HG03039 (cell line): ENCODE data around the gene AP4B1.

Source experiments
- ATAC-seq: cut with Tn5 transposase; IDR thresholded peaks from one replicate; pipeline ENCODE4 v1.9.1; 2021; ENCODE audit warnings: mild to moderate bottlenecking, moderate library complexity; ENCODE audit not compliant: unreplicated experiment

AP4B1 gene

GRCh38 chr1:113930499-113931161, 26.0 kb upstream of the AP4B1 start:
- peak; percentile 28 for ATAC-seq

- peak; percentile 30 for ATAC-seq
These were observed 25.3 kb upstream of the AP4B1 start for GRCh38 chr1:113929750-113930498.

- peak; percentile 49 for ATAC-seq
These were observed 24.5 kb upstream of the AP4B1 start, which contains the start of gene HIPK1 for GRCh38 chr1:113928941-113929749. TSS of gene HIPK1 (plus strand) at chr1:113929324.

- ATAC-seq = no peak
These were observed 23.8 kb upstream of the AP4B1 start for GRCh38 chr1:113928187-113928930.

- ATAC-seq = no peak
These were observed 19.9 kb upstream of the AP4B1 start for GRCh38 chr1:113924473-113924872.

GRCh38 chr1:113922957-113923356, 18.4 kb upstream of the AP4B1 start:
- ATAC-seq = no peak

GRCh38 chr1:113918243-113918642, 13.6 kb upstream of the AP4B1 start:
- ATAC-seq = no peak

- ATAC-seq = no peak
These were observed 12.9 kb upstream of the AP4B1 start for GRCh38 chr1:113917400-113918082.

GRCh38 chr1:113916974-113917373, 12.4 kb upstream of the AP4B1 start:
- no peak for ATAC-seq

GRCh38 chr1:113913887-113914664, 9.5 kb upstream of the AP4B1 start:
- ATAC-seq = no peak

GRCh38 chr1:113913312-113913668, 8.7 kb upstream of the AP4B1 start:
- no peak for ATAC-seq

GRCh38 chr1:113912594-113913311, 8.2 kb upstream of the AP4B1 start:
- no peak for ATAC-seq

GRCh38 chr1:113905435-113905861, 849 bp upstream of the AP4B1 start:
- ATAC-seq = no peak

GRCh38 chr1:113904293-113904673, 316 bp downstream of the AP4B1 start:
- ATAC-seq = no peak

- ATAC-seq = no peak
These were observed 902 bp downstream of the AP4B1 start for GRCh38 chr1:113903501-113904292.

- no peak for ATAC-seq
These were observed 3.4 kb downstream of the AP4B1 start for GRCh38 chr1:113901191-113901590.

GRCh38 chr1:113899111-113899510, 5.5 kb downstream of the AP4B1 start:
- no peak for ATAC-seq

GRCh38 chr1:113898241-113898814, 6.3 kb downstream of the AP4B1 start:
- ATAC-seq = no peak
